Stimulated activated CD4-positive, alpha-beta T cell treated with anti-CD3 and anti-CD28 coated beads, Interleukin-2, amount 100 ng/mL, for 48 hours (primary cell): ENCODE data around the gene SYNE4.
"Not testable (repeated sequence)": the region's sequence is repeated elsewhere in the genome, so short reads cannot be mapped to it uniquely, and the experiment has no call there.

Source experiments
- DNase-seq, 2 donors: peaks; one replicate each; pipeline ENCODE4 v3.0.0-alpha.2; 2020

The SYNE4 gene

GRCh38 chr19:35988824-35989223 lies 19.8 kb downstream of the SYNE4 start:
- DNase-seq, result no peak

- no peak for DNase-seq
Observed at GRCh38 chr19:35987571-35987896, 21.1 kb downstream of the SYNE4 start.

- peak in 1 of 2 donors; percentile 32 for DNase-seq
Observed at GRCh38 chr19:35986664-35987570, 21.7 kb downstream of the SYNE4 start.

- no peak for DNase-seq
Observed at GRCh38 chr19:35986111-35986510, 22.5 kb downstream of the SYNE4 start.

- DNase-seq, result no peak
Observed at GRCh38 chr19:35983177-35983576, 25.4 kb downstream of the SYNE4 start.

- not testable (repeated sequence) for DNase-seq
Observed at GRCh38 chr19:35980997-35981396, 27.6 kb downstream of the SYNE4 start.

- no peak for DNase-seq
Observed at GRCh38 chr19:35978832-35979365, 29.7 kb downstream of the SYNE4 start.

- no peak for DNase-seq
Observed at GRCh38 chr19:35978271-35978670, 30.3 kb downstream of the SYNE4 start.

- peak; percentile 10 to 22 for DNase-seq
Observed at GRCh38 chr19:35977446-35978222, 31.0 kb downstream of the SYNE4 start.

GRCh38 chr19:35975608-35976214 lies 32.9 kb downstream of the SYNE4 start:
- DNase-seq, result no peak

- DNase-seq, result no peak
Observed at GRCh38 chr19:35973487-35973886, 35.1 kb downstream of the SYNE4 start.

- no peak for DNase-seq
Observed at GRCh38 chr19:35966771-35967170, 41.8 kb downstream of the SYNE4 start.

- peak; percentile 39 to 54 for DNase-seq
Observed at GRCh38 chr19:35963514-35963913, 45.1 kb downstream of the SYNE4 start.

- no peak for DNase-seq
Observed at GRCh38 chr19:35960432-35960972, 48.1 kb downstream of the SYNE4 start.

- no peak for DNase-seq
Observed at GRCh38 chr19:35959968-35960320, 48.7 kb downstream of the SYNE4 start.

- DNase-seq, result peak; percentile 47 to 63
Observed at GRCh38 chr19:35959040-35959967, 49.3 kb downstream of the SYNE4 start.

- DNase-seq, result no peak
Observed at GRCh38 chr19:35958660-35959039, 50.0 kb downstream of the SYNE4 start.

GRCh38 chr19:35957411-35957810 lies 51.2 kb downstream of the SYNE4 start:
- DNase-seq, result not testable (repeated sequence)

GRCh38 chr19:35955881-35956634 lies 52.6 kb downstream of the SYNE4 start:
- no peak for DNase-seq
